ENCODE results near the gene HACD1.

The HACD1 gene, protein sequence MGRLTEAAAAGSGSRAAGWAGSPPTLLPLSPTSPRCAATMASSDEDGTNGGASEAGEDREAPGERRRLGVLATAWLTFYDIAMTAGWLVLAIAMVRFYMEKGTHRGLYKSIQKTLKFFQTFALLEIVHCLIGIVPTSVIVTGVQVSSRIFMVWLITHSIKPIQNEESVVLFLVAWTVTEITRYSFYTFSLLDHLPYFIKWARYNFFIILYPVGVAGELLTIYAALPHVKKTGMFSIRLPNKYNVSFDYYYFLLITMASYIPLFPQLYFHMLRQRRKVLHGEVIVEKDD

DNA sequence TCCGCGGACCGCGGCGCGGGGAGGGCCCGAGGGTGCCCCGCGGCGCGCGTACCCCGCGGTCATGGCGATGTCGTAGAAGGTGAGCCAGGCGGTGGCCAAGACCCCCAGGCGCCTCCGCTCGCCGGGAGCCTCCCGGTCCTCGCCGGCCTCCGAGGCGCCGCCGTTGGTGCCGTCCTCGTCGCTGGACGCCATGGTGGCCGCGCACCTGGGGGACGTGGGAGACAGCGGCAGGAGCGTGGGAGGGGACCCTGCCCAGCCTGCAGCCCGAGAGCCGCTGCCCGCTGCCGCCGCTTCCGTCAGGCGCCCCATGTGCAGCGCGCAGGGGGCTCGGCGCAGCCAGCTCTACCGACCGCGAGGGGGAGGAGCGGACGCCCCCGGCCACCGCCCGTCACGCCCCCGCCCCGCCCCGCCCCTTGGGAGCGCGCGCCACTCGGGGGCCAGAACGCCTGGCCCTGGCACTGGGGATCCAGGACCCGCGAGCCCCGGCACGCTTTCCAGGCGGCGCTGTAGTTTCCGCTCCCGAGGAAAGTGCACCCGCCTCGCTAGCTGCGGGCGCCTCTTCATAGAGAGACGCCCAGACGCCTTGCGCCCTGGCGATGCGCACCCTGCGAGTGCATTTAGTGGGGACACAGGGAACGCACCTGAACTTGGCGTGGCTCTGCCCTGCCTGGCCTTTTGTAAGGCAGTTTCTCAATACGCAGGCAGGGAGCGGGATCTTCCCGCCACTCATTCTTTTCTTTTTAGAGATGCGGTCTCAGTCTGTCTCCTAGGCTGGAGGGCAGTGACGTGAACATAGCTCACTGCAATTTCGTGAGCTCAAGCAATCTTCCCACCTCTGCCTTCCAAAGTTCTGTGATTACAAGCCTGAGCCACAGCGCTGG, at the start of gene HACD1:
TSS of gene HACD1 (minus strand) at position 344 of the 881 bp plus-strand sequence. CDS start at position 309, 35 bp downstream.
- DNase-seq (ENCODE audit: low read depth, low spot score) = peak; percentile 28

GRCh38 chr10:17665747-17666146, 48.6 kb upstream of the HACD1 start:
- DNase-seq (ENCODE audit: low read depth, low spot score) = no peak

GRCh38 chr10:17663450-17663849, 46.3 kb upstream of the HACD1 start:
- DNase-seq (ENCODE audit: low read depth, low spot score) = no peak

DNA sequence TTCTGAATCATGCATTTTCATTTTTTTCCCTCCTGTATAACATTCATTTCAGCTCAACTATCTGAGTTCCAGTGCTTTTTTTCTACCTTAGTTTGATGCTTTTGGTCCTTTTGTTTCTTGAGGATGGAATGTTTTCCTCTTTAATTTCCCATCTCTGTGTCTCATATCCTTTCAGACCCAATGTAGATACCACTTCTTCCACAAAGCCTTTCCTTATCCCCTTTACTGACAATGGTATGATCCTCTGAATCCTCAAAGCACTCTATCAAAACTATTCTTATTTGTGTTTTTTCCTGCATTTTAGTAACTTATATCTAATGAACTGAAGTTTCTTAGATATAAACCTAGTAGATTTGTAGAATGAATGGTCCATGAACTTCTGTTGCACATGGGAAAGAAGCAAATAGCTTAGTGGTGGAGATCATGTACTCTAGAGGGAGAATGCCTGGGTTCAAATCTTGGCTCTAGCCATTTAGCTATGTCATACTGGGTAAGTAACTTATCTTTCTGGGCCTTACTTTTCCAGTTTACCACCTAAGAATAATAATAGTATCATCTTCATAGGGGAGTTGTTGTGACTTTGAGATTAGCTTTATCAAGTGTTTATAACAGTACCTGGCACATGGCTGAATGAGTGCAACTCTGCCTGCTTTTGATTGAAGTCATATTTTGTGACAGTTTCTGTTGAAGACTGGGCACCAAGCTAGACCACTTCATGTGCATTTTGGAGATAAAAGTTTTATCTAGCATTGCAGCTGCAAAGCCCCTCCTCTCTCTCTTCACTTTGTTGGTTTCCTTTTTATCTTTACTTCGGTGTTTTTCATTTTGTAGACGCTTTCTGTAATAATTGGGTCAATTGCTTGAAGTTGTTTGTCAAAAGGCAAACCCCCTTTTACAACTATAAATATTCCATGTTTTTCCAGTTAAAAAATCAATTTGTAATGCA, 45.3 kb upstream of the HACD1 start:
- no peak for DNase-seq (ENCODE audit: low read depth, low spot score)

DNA sequence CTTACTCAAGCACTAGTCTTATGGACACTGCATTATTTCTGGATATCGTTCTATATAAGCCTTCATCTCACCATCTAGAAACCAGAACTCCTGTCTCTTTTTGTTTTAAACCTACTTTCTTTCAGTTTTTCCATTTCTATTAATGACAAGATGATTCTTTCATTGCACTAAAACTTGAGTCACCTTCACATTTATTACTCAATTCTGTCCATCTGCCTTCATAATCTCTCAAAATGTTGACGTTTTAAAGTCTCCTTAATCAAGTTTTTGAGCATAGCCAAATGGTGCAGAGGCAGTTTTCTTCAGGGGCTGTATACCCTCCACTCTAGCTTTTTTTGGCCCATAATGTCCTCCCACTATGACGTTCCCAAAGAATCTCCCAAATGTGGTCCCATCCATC, 44.3 kb upstream of the HACD1 start:
- no peak for DNase-seq (ENCODE audit: low read depth, low spot score)

DNA sequence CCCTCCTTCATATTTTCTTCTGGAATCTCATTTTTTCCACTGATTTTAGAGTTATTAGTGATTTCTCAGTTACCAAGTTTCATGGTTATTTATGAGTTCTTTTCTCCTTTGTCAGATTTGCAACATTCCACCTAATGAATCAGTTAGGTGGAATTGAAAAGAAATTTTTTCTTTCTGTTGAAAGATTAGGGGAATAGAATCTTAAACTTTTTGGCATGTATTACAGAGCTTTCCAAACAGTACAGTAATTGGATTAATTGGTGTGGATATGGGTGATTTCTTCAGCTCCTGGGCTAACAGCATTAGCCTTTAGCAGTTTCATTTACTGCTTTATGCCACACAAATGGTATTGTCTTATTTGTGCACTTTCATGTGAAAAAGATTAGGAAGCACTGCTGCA, 43.7 kb upstream of the HACD1 start:
- no peak for DNase-seq (ENCODE audit: low read depth, low spot score)

DNA sequence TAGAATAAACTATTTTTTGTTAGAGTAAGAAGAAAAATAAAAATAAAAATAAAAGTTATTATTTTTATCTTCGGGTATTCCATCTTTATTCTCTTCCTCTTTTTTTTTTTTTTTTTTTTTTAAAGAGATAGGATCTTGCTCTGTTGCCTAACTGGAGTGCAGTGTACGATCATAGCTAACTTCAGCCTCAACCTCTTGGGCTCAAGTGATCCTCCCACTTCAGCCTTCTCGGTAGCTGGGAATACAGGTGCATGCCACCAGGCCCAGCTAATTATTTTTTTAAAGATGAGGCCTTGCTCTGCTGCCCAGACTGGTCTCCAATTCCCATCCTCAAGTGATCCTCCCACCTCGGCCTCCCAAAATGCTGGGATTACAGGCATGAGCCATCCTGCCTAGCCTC, 42.2 kb upstream of the HACD1 start:
- no peak for DNase-seq (ENCODE audit: low read depth, low spot score)

- no peak for DNase-seq (ENCODE audit: low read depth, low spot score)
Observed at GRCh38 chr10:17657103-17657500, 39.9 kb upstream of the HACD1 start.

- no peak for DNase-seq (ENCODE audit: low read depth, low spot score)
Observed at GRCh38 chr10:17655567-17656146, 38.5 kb upstream of the HACD1 start.

GRCh38 chr10:17655009-17655408, 37.8 kb upstream of the HACD1 start:
- no peak for DNase-seq (ENCODE audit: low read depth, low spot score)

DNA sequence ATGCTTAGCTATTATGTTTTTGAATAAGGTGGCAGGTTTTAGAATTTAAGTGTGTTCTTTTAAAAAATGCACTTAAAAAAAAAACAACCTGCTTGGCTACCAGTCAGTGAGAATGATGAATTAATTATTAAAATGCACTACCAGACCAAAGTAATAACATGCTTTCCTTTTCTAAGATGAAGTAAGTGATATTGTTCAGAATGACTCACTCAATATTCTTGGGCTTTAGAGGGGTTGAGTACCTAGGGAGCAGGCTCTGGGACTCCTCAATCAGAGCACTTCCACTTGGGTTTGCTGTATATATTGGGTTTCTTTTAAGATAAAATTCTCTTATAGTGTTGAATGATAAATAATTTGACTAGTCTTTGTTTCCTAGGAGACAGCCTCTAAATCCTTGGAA, 35.4 kb upstream of the HACD1 start:
- no peak for DNase-seq (ENCODE audit: low read depth, low spot score)

- DNase-seq (ENCODE audit: low read depth, low spot score) = no peak
Observed at GRCh38 chr10:17651896-17652295, 34.7 kb upstream of the HACD1 start.

DNA sequence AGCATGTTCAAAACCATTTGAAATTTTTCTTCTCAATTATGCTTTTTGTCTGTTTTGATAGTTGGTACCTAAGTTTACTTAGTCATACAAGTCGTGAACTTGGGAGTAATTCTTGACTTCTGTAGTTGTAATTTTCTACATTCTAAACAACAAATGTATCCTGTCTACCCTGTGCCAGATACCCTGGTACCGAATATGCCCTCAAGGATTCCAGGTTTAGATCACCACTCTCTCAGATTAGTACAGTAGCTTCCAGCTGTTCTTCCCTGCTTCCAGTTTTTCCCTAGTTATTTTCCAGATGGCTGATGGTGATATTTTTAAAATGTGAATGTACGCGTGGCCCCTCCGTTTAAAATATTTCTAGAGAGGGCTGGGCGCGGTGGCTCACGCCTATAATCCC, 33.2 kb upstream of the HACD1 start:
- no peak for DNase-seq (ENCODE audit: low read depth, low spot score)

- no peak for DNase-seq (ENCODE audit: low read depth, low spot score)
Observed at GRCh38 chr10:17649836-17650235, 32.7 kb upstream of the HACD1 start.

- DNase-seq (ENCODE audit: low read depth, low spot score) = no peak
Observed at GRCh38 chr10:17649052-17649451, 31.9 kb upstream of the HACD1 start.

DNA sequence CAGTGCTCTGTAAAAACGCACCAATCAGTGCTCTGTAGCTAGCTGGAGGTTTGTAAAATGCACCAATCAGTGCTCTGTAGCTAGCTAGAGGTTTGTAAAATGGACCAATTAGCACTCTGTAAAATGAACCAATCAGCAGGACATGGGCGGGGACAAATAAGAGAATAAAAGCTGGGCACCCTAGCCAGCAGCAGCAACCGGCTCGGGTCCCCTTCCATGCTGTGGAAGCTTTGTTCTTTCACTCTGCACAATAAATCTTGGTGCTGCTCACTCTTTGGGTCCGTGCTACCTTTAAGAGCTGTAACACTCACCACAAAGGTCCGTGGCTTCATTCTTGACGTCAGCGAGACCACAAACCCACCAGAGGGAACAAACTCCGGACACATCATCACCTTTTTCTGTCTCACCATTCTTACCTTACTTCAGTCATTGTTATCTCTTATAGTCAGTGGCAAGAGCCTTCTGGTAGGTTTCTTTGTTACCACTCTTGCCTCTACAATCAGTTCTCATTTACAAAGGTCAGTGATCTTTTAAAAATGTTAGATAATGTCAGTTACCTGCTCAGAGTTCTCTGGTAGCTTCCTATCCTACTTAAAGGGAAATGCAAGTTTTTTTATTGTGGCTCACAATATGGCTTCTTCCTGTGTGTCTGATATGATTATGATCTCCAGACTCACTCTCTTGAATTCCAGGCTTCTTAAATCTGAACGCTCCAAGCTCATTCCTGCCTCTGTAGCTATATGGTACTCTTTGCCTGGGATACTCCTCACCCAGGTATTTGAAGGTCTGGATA, 31.3 kb upstream of the HACD1 start:
- peak; percentile 56 for DNase-seq (ENCODE audit: low read depth, low spot score)

DNA sequence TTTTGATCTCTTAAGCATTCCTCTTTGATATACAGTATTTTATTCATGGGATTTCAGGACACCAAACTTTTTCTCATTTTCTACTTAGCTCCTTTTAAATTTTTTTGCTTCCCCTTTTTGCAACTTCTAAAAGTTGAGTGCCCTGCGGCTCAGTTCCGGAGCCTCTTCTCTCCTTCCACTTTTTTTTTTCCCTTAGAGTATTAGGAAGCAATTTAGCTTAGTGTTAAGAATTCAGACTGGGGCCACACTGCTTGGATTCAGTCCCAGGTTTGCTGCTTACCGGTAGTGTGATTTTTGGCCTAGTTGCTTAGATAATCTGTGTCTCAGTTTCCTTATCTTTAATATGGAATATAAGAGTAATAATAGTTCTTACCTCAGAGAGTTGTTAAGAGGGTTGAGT, 30.2 kb upstream of the HACD1 start:
- DNase-seq (ENCODE audit: low read depth, low spot score) = no peak

DNA sequence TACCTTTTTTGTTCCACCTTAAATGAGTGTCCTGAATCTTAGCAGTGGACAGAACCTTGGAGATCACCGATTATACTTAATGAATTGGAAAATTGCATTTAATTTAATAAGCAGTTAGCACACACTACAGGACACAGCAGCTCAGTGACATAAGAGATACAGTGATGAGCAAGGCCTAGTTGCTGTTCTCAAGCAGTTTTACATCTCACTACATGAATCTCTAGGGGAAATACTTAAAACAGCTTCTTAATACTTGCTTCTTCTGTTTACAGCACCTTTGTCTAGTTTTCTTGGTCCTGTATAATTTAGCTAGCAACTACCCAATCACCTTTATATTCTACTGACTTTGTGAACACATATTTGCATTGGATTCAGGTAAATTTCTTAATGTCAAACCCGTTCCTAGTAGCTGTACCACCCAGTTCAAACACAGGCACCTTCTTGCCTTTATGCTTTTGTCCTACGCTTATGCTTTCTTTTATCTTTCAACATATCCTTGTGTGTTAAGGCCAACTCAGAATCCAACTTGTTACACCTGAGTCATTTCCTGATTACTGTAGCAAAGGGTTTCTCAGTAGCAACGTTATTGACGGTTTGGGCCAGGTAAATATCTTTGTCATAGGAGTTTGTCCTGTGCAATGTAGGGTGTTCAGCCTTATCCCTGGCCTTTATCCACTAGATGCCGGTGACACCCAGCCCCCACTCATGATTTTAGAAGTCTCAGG, 28.6 kb upstream of the HACD1 start:
- no peak for DNase-seq (ENCODE audit: low read depth, low spot score)

- DNase-seq (ENCODE audit: low read depth, low spot score) = no peak
Observed at GRCh38 chr10:17644485-17644943, 27.3 kb upstream of the HACD1 start.
